Fibroblast of skin of back (primary cell): Measurements from ENCODE around the gene PROX1.

ENCODE experiments used
- DNase-seq: peaks from one replicate; pipeline ENCODE4 v3.0.0-alpha.2; 2013

The PROX1 gene

DNA sequence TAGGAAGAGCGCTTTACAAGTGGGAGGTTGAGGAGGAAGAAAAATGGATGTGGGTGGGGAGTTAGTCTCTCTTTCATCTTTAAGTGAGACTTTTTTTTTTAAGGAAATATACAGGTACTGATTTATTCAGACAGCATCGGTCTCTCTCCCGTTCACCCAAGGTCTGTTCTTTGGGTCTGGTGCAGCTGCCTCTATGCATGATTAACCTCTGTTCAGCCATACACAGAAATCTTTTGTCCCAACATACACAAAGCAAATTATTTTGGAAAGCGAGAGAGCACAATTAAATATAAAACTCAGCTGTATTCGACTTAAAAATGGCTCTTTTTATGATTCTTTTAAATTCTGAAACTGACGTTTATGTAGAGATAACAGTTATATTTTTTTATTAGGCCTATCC, 11.0 kb downstream of the PROX1 start:
- DNase-seq = no peak

DNA sequence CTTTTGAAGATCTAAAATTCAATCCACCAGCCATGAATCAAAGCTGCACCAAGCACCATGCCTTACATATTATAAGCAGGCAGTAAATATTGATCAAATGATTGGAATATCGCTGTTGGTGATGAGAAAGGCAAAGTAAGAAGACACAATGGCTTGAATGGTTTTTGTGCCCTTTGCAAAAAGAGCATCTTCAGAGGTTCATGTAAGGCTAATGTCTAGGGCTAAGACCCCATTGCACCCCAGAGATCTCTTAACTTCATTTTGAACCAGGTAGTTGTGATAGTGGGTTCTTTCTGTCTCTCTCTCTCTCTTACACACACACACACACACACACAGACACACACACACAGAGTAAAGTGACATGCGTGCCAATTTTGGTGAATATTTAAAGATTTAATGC, 12.0 kb downstream of the PROX1 start:
- no peak for DNase-seq

DNA sequence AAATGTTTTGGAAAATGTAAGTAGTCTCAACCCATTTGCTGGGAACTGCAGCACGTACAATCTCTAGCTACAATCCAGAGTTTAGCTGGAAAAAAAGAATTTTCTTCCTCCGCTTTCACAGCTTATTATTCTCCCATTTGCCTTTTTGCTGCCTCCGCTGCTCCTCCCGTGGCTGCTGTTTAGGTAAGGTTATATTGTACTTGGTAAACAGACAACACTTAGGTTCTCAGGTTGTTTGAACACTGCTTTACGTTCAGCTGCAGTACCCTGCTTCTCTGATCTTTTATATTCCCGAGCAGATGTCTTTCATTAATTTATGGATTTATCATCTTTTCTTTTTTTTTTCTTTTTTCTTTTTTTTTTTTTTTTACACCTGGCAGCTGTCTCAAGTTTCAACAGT, 14.3 kb downstream of the PROX1 start:
- no peak for DNase-seq

DNA sequence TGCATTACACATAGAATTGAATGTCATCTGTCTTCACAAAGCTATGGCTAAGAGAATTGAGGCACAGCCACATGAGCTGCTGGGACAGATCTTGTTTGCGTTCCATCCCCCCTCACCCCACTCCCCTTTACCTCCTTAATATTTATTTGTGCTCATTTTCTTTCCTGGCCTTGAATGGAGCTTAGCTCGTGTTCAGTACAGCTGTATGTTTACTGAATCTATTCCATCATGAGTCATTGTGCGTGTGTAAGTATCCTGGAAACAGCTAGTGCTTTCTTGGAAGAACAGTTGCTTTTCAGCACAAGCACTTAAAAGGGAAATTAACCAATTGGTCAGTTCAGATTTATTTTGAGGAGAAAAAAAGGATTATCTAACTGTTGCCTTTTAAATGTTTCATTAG, 14.7 kb downstream of the PROX1 start:
- DNase-seq = no peak

DNA sequence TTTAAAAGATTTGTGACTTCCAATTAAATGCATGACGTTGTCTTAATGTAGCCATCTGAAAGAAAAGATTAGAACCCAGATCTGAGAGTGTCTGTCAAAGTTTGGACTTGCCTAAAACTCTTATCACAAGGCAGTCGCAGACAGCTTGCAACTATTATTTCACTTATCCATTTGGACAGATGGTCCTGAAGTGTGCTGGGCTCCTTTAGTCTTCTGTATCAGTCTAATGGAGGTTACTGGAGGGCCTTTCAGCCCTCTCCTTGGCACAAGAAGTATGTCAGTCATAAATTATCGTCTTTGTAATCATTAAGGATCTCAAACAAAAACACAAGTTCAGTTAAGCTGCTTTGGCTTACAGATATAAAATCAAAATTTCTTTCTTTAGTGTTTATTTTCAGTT, 15.5 kb downstream of the PROX1 start:
- DNase-seq = no peak

DNA sequence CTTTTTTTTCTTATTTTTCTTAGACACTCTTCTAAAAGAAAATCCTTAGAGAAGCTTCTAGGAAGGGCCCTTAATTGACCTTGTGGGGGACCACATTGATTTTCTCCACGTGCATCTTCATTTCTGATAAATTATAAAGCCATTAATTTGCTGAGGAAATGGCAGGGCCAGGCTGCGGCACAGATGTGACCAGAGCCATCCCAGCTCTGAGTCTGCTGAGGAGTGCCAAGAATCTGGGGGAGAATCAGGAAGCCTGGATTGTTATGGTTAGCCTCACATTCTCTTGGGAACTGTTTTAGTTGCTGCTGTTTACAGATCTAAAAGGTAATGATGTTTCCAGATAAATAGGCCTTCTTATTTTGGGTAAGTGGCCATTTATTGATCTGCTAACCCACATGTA, 16.2 kb downstream of the PROX1 start:
- DNase-seq = no peak

DNA sequence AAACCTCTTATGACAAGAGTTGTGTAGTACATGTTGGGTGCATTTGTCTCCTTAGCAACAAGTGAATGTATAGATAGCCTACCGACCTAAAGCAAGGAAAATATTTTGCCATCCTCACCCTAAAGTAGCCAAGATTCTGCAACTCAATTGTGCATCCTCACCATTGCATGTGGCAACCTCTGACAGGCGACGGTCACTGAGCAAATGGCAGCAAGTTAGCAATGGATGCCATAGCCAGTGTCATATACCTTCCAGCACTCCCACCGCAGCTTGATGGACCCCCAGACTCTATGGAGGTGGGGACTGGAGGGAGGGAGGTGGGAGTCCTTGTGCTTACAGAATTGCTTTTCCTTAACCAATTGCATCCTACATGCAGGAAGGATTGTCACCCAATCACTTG, 17.0 kb downstream of the PROX1 start:
- no peak for DNase-seq

DNA sequence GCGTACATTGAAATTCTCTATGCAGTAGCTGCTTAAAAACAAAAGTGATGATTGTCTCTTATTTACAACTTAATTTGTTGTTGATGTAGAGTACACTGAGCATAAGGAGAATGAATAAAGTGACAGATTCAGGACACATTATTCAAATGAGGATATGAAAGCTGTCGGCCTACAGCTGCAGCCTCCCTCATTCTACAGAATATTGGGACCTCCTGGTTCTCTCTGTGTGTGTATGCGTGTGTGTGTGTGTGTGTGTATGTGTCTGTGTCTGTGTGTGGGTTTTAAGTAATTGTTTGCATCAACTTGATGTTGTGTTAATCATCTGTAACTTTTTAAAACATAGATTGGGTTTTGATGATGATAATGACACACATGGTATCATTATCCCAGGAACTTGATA, 17.9 kb downstream of the PROX1 start:
- no peak for DNase-seq

DNA sequence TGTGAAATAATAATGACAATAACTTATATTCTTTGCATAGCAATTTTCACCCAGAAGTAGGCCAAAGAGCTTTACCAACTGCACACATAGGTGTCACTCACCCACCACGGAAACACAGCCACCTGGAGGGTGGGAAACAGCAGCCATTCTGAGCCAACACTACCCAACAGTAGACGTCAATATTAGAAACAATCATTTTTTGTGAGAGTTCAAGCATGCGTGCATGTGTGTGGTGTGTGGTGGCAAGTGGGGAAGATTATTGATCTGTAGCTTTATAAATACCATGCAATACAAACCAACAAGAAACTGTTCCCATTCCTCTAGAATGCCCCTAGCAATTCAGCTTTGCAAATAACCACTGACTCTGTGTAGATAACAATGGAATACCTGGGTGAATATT, 19.1 kb downstream of the PROX1 start:
- no peak for DNase-seq

DNA sequence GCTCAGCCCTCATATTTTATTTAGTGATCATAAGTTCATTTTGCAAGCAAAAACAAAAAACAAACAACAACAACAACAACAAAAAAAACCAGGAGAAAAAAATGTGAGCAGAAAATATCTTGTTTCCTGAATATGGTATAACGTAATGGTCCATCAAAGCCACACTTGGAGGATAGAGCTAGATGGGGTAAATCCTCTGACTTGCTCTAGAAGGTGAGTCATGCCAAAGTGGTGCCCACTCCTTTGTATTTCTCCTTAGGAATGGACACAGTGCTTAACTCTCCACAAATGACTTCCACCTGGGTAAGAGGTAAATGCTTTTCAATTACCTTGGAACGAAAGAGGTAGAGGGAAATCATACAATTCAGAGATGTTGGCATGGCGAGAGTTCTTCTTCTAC, 20.6 kb downstream of the PROX1 start:
- DNase-seq = no peak

DNA sequence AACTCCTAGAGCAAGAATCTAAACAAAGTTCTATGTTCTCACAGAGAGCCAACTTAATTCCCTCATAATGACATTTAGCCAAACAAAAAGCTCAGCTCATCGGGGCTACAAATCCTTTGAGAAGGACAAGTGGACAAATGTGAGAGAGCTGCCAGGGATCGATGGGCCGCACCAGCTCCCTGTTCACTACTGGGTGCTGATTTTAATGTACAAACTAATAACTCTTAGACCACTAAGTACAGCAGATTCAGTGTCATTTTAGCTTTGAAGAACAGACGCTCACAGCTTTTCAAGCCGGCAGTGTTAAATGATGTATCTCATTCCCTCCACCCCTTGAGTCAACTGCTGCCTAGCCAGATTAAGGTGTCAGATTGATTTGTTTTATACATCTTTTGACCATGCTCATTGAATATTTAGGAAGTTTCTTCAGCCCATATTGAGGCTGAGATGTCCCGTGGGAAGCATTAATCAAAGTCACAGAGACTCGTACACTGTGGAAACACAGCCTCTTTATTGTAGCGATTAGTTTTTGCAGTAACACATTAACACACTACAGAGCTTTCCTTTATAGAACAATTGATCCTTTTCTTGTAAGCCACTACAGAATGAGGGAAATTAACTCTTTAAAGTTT, 21.1 kb downstream of the PROX1 start:
- DNase-seq = no peak

DNA sequence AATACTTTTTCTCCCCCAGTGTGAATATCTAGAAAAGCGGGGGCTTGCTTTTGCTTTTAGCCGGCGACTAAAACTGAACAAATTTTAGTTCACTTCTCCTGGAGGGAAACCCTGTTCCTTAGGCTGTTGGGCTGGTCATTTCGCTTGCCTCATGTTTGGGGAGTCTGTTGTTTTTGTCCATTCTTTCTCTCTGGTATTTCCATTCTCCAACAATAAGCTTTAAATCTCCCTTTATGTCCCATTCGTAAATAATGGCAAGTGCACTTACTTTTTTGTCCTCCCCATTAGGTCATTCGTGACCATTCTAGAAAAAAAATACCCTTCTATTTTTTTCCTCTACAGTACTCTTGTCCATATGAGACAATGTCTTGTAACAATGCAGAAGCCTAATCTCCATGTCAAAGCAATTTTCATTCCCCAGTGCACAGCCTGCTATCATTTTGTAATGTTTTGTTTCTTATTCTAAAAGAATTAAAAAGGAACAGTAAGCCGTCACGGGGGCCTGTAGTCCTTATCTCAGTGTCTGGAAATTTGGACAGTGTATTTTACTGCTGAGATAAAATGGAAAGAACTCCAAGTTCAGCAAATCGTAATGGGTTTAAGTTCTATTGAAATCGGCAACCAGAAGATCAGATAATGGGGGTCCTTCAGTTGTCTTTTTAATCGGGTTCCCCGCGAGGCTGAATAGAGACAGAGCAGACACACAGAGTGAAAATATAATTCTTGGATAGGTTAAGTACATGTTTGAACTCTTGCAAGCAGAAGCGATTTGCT, 21.8 kb downstream of the PROX1 start:
- DNase-seq = no peak

DNA sequence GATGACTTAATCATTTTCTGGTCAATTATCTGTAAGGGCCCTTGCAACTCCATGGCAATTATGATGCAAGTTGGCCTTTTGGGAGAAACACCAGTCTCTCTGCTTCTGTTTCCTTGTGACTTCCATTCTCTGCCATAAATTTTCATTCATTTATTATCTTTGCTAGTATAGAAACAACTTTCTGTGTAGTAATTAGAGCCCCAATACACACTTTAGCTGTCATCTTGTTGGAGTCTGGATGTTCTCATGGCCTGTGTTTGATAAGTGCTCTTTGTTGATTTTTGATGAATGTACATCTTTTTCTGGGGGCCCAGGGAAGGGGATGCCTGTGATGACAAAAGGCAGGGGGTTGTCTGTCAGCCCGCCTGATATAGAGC, 22.4 kb downstream of the PROX1 start:
- no peak for DNase-seq

DNA sequence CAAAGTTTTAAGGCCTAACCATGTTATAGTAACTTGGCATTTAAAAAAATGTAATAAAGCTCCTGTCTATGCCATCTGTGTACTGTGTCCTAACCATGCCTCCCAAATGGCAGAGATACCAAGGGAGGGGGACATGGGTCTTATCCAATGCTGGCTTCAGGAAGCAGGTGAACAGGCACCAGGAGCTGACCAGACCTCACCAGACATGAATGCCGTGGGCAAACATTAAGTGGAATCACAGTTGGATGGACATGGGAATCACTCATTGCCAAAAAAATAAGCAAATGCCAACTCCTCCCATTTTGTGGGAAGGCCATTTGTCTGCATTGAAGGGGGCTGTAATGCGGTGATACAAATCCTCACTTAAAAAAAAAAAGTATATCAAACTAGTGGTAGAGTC, 22.9 kb downstream of the PROX1 start:
- DNase-seq = no peak

DNA sequence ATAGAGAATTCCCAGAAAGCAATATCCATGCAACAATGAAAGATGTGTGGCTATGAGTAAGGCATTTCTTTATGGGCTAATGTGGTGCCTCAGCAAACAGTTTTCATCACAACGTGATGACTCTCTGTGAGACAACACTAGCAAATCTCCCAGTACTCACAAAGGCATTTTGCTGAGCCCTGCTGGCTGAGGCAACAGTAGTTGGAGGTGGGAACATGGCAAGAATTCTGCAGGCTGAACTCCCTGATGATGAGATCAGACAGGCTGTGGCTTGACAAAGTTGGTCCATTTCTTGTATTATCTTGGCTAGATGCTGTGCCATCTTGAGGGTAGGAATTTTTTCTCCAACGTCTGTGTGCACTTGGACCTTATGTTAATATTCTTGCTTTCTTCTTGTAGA, 24.6 kb downstream of the PROX1 start:
- DNase-seq = no peak

DNA sequence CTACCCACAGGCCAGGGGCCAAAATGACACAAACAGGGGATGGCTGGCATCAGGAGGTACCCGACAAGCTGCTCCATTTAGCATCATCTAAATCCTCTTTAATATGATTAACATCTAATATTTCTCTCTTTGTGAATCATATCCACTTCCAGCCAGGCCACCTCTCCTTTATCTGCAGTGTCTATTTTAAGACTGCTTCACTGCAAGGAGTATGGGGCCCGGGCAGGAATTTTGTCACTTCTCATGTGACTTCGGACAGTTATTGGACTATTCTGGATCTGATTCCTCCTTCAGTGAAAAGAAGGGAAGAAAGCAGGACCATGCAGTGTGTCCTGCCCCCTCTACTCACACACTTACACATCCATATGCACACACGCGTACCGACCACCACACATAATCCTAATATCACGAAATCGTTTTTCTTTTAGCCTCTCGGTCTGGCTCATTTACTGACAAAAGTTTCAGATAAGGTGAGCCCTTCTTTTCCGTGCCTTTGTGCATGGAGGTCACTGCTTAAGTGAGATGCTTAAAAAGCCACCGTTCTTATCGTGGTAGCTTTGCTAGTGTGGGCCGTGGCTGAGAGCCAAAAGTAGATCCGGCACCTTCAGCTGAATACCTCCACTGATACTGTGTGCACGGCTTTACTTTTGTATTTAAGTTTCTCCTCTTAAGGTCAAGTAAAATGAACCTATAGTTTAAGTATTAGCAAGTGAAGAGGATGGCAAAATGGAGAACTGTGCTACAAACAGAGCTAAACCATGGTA, 26.0 kb downstream of the PROX1 start:
- no peak for DNase-seq

DNA sequence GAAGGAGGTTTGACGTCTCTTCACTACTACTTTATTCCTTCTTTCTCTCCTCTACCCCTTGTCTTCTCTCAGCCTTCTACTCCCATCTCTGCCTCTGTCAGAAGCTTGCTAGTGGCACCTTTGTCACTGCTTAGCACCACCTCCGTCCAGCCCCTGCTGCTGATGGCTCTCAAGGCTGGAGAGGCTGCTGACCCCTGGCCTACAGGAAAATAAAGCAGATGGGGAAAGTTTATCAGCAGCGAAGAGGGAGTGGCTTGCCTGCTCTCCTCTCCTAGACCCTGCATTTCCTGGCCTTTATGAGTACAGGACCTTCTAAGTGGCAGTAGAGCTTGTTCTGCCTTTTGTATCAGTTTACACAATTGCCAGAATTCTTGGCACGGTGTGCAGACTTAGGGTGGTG, 27.0 kb downstream of the PROX1 start:
- no peak for DNase-seq

DNA sequence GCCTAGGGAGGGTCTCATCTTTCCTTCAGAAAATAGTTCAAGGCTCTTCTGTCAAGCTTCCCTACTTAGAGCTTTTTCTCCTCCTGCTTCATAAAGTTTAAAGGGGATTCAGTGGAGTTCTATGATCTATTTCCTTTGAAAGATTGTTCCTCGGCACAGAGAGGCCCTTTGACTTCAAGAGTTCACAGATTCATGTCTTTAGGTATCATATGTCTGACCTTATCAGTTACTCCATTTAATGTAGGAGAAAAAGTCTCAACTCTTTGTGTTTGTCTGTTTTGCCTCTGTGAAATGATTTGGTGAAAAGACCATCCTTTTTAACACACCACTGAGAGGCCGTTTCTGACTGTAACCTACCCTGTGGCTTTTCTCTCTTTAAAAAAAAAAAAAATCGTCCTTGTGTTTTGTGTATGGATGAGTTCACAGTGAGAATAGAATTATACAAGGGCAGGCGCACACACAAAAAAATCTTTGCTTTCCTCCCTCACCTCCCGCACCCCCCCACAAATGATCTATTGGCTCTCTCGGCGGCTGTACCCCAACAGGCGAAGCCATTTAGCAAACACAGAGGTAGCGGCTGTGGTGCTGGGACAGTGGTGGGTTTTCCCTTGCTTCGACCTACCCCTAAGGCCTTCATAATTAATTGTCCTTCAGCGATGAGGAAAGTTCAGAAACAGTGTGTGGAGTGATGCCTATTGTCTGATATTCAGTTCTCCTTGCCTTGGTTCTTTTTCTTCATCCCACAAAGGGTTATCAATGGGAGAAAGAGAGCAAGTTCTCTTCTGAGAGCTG, 29.6 kb downstream of the PROX1 start:
- DNase-seq = no peak

DNA sequence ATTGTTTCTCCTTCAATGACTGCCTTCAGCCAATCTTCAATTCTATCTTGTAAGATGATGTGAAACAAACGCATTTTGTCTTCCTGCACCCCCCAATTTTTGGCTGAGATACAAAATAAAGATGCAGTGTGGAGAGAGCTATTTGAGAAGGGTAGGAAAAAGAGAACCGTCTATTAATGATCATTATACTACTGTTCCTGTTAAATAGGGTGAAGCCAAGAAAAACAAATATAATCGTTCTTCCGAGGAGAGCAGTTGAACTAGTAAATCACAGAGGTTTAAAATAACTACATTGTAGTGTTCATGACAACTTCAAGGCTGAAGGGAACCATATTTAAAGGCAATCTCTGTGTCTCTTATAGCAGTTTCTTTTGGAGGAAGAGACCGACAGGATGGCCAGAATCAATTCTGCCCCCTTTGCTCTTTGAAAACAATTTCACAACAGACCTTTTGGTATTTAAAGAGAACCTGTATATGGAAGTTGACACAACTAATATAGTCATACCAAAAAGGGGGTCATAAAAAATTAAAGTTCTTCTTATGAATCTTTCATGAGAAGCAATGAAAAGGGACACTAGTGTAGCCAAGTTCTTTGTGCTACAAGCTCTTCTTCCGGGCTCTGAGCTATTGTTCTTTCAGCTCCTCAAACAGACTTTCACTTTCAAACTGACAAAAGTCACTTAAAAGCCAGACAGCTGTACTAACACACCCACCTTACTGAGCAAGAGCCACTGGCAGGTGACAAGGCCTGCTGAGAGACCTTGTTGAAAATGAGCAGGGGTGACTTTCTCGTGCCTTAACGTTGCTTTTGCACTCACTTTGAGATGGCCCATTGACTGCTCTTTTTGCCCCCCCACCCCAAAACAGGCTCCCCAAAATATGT, 30.9 kb downstream of the PROX1 start:
- no peak for DNase-seq

DNA sequence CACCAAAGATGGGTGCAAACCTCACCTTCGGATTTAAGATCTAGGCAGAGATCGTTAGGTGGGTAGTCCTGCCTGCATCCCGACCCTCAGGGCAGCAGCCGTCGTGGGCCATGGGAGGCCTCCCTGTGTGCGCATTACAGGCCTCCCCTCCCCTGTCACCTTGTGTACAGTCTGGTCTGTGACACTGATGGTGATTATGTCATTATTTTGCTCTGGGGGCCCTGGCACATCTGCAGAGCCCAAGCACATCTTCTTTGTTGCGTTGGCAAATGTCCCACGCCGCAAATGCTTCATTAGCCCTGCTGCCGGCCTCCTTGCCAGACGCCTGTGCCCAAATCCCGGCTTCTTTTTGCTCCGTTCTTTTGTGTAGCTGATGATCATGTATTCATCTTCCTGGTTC, 31.7 kb downstream of the PROX1 start:
- no peak for DNase-seq

DNA sequence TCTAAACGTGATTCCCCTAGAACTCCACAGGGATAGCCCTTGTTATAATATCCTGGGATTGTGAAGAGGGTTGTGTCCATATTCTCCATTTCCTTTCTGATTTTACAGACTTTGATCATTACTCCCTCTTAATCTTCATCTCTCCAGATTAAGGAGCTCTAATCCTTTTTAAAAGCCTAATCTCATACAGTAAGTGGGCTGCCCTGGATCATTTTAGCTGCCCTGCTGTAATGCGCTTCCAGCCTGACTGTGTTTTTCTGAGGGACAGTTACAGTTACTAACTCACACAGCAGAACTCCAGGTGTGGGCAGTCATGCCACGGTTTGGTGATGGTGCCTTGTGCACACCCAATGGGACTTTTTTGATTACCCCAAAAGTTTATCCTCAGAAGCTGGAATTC, 33.5 kb downstream of the PROX1 start:
- DNase-seq = no peak

DNA sequence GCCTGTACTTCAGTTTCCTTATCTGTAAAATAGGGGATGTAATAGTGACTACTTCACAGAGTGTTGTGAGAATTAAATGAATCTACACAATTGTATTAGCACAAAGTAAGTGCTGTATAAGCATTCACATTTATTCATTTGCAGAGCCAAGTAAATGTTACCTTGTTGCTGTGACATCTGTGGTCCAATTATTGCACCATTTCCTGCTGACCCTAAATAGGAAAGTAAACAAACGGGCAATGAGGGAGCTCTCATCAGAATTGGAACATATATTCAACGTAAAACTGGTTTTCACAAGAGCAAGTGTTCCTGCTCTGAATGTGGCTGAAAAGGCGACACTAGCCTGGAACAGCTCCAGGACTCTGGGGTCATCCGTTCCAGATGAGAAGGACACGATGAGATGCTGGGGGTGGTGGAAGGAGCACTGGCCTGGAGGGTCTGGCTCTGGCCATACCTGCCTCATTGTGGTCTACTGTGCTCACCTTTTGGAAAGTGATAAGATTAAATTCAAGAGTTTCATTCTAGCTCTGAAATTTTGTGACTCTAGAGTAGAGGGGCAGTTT, 34.5 kb downstream of the PROX1 start:
- DNase-seq = no peak
